HG03175 (cell line): ENCODE measurements around the gene UNC93A.
"Not testable (repeated sequence)": the region's sequence is repeated elsewhere in the genome, so short reads cannot be mapped to it uniquely, and the experiment has no call there.

ENCODE experiments used
- ATAC-seq: cut with Tn5 transposase; IDR thresholded peaks from one replicate; pipeline ENCODE4 v1.9.1; 2021; ENCODE audit warnings: mild to moderate bottlenecking, moderate library complexity; ENCODE audit not compliant: unreplicated experiment

UNC93A gene

GRCh38 chr6:167308207-167308606 lies 17.1 kb downstream of the UNC93A start:
- no peak for ATAC-seq

- ATAC-seq, result not testable (repeated sequence)
Observed at GRCh38 chr6:167309355-167310192, 18.5 kb downstream of the UNC93A start.

DNA sequence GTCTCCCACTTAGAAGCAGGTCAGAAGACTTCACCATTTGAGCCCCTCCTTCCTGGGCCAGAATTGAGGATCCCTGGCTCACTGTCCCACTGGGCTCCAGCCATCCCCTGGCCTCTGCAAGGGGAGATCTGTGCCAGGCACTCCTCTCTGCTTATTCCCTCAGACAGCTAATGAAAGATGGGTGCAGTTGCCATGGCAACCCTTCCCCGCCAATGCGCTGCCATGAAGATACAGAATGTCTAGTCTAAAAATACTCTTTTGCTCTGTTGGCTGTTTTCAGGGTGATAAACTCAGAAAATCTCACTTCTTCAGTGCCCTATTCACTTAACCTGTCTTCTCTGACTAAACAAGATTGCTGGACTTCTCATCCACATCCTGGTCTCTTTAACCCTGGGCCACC lies 20.2 kb downstream of the UNC93A start:
- no peak for ATAC-seq

GRCh38 chr6:167311691-167312090 lies 20.6 kb downstream of the UNC93A start:
- not testable (repeated sequence) for ATAC-seq

GRCh38 chr6:167314180-167314821 lies 23.2 kb downstream of the UNC93A start:
- ATAC-seq, result no peak

GRCh38 chr6:167317172-167317571 lies 26.1 kb downstream of the UNC93A start:
- no peak for ATAC-seq

DNA sequence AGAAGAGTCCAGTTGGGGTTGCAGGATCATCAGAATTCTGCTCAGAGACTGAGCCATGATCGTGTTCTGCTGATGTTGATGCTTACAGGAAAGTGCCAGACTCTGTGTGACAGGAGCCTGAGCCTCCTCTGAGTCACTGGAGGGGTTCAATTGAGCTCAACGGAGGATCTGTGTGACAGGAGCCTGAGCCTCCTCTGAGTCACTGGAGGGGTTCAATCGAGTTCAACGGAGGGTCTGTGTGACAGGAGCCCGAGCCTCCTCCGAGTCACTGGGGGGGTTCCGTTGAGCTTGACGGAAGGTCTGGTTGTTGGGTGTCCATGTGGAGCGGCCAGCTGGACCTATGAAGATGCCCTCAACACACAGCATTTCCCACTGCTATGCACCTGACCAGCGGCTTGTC lies 27.2 kb downstream of the UNC93A start:
- not testable (repeated sequence) for ATAC-seq

- ATAC-seq, result not testable (repeated sequence)
Observed at GRCh38 chr6:167318856-167319255, 27.7 kb downstream of the UNC93A start.

GRCh38 chr6:167319856-167320753 lies 29.0 kb downstream of the UNC93A start:
- ATAC-seq, result not testable (repeated sequence)

DNA sequence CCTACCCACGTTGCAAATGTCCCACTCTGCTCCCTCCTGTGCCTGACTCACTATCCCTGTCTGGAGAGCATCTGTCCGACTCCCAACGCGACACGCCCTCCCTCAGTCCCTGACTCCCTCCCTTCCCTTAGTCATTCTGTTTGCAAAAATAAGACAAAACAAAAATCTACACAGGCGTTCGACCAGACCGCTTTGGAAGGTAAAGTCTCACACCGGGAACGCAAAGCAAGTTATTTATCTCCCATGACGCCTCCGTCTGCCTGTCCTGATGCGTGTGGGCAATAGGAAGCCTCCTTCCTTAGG lies 29.6 kb downstream of the UNC93A start:
- not testable (repeated sequence) for ATAC-seq

GRCh38 chr6:167321185-167321584 lies 30.1 kb downstream of the UNC93A start:
- ATAC-seq, result not testable (repeated sequence)

GRCh38 chr6:167323111-167323510 lies 32.0 kb downstream of the UNC93A start:
- ATAC-seq, result no peak

- ATAC-seq, result no peak
Observed at GRCh38 chr6:167324111-167324510, 33.0 kb downstream of the UNC93A start.

- no peak for ATAC-seq
Observed at GRCh38 chr6:167325766-167326165, 34.7 kb downstream of the UNC93A start.

DNA sequence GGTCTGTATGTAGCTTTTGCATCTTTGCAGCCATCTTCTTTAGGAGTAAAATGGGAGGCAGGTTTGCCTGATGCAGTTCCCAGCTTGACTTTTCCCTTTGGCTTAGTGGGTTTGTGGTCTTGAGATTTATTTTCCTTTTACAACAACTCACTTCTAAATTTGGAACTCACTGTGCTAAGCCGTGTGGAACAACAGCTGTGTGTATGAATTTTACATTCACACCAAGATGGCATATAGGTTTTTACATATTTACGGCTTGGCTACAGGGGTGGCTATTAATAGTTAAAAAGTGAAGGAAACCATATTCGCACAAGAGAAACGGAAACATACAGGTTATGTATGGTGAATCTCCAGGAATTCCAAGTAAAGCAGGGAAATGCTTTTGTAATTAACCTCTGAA lies 36.3 kb downstream of the UNC93A start:
- ATAC-seq, result no peak

GRCh38 chr6:167328086-167328485 lies 37.0 kb downstream of the UNC93A start:
- no peak for ATAC-seq

- ATAC-seq, result no peak
Observed at GRCh38 chr6:167329014-167329413, 37.9 kb downstream of the UNC93A start.

DNA sequence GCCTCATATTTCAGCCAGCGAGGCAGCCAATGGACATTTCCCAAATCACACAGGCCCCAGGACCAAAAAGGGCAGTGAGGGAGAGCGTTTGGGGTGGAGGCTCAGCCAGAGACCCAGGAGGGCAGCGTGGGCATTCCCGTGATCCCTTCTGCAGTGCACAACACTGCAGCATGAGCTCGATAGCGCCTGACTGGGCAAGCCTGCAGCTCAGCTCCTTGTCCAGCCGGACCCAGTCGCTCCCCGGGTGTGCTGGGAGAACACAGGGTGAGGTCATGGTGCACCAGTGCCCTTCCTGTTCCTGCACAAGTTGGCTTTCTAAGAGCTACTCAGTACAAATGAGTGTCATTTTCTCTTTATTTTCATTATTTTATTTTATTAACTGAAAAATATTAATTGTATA lies 39.6 kb downstream of the UNC93A start:
- ATAC-seq, result no peak

GRCh38 chr6:167331565-167331964 lies 40.5 kb downstream of the UNC93A start:
- ATAC-seq, result no peak

DNA sequence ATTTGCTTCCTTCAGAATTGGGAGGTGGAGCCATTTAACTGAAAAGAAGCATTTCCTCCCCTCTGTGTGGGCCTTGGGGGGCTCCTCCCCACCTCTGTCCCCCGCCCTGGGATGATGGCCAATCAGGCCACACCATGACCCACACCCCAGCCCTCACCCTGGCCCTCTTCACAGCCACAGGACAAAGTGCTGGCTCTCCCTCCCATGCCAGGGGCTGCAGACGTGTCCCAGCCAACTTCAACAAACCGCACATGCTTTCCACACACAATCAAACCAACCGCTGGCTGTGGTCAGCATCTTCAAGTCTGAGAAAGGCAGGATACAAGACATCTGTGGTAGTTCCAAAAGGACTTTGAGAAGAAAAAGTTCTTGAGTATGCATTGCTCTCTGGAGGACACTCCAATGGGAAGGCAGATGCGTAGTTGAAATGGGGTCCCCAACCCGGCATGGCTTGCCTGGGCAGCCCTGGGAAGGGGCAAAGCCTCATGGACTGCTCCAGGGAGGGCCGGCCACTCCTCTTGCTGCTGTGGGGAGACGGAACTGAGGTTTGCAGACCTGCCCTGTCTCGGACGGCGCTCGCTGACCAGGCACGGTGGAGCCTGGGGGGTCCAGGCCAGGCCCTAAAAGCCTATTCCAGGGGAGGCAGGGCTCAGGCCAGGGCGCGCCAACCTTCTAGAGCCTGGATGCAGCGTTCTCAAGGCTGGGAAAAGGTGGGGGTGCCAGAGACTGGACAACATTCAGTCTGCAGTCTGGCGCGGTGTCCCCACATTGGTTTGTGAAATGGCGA lies 45.9 kb downstream of the UNC93A start:
- ATAC-seq, result no peak
